GM06990 (cell line): Measurements from ENCODE around the gene GAB3.

Experiments
- DNase-seq: peaks from one replicate; pipeline ENCODE4 v3.0.0-alpha.2; 2011; ENCODE audit not compliant: insufficient read length; ENCODE audit errors: extremely low read depth
- H3K27me3 ChIP-seq: replicated peaks from 2 replicates; pipeline ENCODE4 v1.6.0; 2011; ENCODE audit warnings: low read length; ENCODE audit not compliant: control insufficient read depth, insufficient read depth
- H3K36me3 ChIP-seq: 2 replicates; pipeline ENCODE4 v1.5.1; 2011; ENCODE audit warnings: low read length; ENCODE audit not compliant: control insufficient read depth, insufficient read depth
- H3K4me3 ChIP-seq: replicated peaks from 2 replicates; pipeline ENCODE4 v1.5.1; 2011; ENCODE audit warnings: low read depth, mild to moderate bottlenecking, control low read depth, low read length
- TF ChIP-seq, protein P1 (sequence below): IDR thresholded peaks from 2 replicates; pipeline ENCODE4 v1.5.1; 2011; ENCODE audit warnings: low read length, control low read depth, mild to moderate bottlenecking, inconsistent platforms; ENCODE audit not compliant: insufficient read depth, poor library complexity, severe bottlenecking

The GAB3 gene

DNA sequence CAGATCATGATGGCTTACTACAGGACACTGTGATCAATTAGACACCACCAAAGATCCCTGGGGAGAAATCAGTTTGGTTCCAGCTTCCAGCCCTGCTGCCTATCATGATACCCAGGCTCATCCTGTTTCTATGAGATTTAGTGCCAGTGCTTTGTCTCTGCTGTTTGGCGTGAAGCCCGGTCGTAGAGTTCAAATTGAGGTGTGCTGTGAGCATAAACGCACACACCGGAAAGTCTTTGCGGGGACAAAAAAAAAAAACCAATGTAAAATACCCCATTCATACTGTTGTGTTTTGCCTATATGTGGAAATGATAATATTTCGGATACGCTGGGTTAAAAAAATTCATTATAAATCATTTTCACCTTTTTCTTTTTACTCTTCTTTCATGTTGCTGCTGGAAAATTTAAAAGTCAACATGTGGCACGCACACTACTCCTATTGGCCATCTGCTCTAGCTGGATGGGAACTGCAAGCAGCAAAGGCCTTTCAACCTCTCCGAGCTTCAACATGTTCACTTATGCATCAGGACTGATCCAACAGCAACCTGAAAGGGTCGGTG lies 11.2 kb upstream of the GAB3 start:
- Histone ChIP-seq H3K4me3 (peak overlapping the region; percentile 57), H3K27me3 (no peaks in the 10 kb centered on the region), H3K36me3 (no peaks in the 10 kb centered on the region; the same call in 1 of the 2 replicates)
- TF ChIP-seq, protein P1, sequence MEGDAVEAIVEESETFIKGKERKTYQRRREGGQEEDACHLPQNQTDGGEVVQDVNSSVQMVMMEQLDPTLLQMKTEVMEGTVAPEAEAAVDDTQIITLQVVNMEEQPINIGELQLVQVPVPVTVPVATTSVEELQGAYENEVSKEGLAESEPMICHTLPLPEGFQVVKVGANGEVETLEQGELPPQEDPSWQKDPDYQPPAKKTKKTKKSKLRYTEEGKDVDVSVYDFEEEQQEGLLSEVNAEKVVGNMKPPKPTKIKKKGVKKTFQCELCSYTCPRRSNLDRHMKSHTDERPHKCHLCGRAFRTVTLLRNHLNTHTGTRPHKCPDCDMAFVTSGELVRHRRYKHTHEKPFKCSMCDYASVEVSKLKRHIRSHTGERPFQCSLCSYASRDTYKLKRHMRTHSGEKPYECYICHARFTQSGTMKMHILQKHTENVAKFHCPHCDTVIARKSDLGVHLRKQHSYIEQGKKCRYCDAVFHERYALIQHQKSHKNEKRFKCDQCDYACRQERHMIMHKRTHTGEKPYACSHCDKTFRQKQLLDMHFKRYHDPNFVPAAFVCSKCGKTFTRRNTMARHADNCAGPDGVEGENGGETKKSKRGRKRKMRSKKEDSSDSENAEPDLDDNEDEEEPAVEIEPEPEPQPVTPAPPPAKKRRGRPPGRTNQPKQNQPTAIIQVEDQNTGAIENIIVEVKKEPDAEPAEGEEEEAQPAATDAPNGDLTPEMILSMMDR, result no peak
- no peak for DNase-seq

DNA sequence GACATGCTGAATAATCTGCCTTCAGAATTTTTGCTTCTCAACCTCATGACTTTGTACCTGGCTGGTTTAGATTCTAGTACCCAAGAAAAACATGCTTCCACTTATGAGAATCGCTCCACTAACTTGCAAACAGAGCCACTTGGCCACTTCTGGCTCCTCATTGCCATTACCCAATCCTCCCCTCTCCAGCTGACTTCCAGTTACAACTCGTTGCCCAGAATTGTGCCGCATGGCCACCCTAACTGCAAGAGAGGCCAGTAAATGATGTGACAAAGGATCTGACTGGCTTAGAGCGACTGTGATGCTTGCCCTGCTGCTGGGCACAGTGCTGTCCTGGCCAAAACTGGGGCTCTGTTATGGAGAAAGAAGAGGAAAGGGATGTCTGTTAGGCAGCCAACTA lies 7.8 kb upstream of the GAB3 start:
- H3K36me3 ChIP-seq, result no peaks in the 10 kb centered on the region

DNA sequence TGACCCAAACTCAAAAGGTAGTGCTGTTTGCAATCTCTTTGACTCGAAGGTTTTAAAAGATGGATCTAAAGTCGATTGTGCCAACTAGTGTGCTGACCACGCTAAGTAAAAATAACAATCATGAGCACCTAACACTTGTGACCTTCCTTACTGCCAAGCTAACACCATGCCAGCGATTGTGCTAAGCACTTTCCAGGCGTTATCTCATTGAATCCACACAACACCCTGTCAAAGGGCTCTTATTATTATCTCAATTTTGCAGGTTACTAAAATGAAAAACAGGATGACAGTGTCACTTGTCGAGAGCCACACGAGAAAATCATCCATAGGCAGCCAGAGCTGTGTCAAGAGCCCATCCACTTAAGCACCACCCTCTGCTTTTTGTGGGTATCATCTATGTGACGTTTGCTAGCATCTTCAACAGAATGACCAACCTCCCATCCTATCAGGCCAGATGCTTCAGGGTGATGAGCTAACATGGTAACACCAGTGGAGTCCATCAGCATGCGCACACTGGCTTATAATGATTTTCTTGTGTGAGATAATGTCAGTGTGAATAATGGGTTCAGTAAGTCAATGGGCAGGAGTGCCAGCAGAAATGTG lies 893 bp upstream of the GAB3 start:
- DNase-seq, result no peak
- Histone ChIP-seq H3K27me3 (no peaks in the 10 kb centered on the region), H3K36me3 (no peaks in the 10 kb centered on the region), H3K4me3 (no peak overlapping the region)
- TF ChIP-seq, protein P1, result no peak

More for the DNA sequence above, 7.8 kb upstream of the GAB3 start:
- H3K4me3 ChIP-seq, result no peak overlapping the region
- no peaks in the 10 kb centered on the region for H3K27me3 ChIP-seq
- no peak for DNase-seq
- TF ChIP-seq, protein P1, result no peak

DNA sequence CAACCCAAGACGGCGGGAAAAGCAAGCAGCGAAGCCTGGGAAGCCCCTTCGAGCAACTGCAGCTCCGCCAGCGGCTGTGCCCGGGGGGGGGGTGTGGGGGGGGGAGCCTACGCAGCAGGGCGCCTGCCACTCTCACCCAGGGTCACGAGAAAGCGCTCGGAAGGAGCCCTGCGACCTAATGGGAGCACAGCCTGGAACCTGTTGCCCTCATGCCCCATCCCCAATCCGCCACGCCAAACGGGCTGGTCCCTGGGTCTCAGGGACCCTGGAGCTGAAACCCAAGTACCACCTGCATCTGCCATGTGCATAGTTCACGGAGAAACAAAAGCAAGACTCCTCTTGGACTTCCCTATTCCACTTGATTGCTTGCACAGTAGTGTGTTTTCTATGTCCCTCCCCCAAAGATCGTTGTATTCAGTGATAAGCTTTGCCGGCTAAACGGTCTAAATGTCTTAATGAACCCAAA lies 359 bp upstream of the GAB3 start:
- Histone ChIP-seq H3K36me3 (no peaks in the 10 kb centered on the region), H3K27me3 (no peaks in the 10 kb centered on the region), H3K4me3 (peak overlapping the region; percentile 20; the same call in 1 of the 2 replicates)
- DNase-seq, result peak; percentile 25
- TF ChIP-seq, protein P1, result no peak

DNA sequence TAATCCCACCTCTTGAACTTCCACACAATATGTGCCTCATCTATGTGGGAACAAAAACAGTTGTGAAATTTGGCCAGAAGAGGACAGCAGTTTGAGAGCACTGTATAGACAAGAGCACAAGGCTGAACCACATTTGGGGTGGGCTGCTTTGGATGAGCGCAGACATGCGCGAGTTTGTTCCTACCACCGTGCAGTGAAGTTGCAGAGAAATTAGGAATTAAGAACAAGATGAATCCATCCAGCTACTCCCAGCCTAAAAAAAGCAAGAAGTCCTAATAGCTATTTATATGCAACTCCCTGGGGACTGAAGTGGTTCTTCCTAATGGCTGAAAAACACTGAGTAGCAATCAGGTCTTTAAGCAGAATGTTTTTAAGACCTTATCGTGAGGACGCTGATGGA lies 1.0 kb downstream of the GAB3 start:
- Histone ChIP-seq H3K27me3 (no peaks in the 10 kb centered on the region), H3K4me3 (no peak overlapping the region), H3K36me3 (no peaks in the 10 kb centered on the region)
- DNase-seq, result no peak
- TF ChIP-seq, protein P1, result no peak
